Measurements from ENCODE around the gene SMYD1.

SMYD1 gene

GRCh38 chr2:88126772-88127637 is 59.4 kb downstream of the SMYD1 start:
- in situ Hi-C loops (cut with HindIII; ENCODE audit: low pct_ligation_motif_present, low sequenced_read_pairs) = no loop called here
- Histone ChIP-seq H3K27ac (no peak overlapping the region), H3K4me3 (ENCODE audit: low read depth, low read length) (no peak overlapping the region), H3K27me3 (replicated peaks) (no peaks in the 10 kb centered on the region), H3K36me3 (replicated peaks) (no peaks in the 10 kb centered on the region)
- no peak for TF ChIP-seq CTCF (IDR thresholded peaks at IDR 0.05; ENCODE audit: low read depth, low read length, missing control alignments)
- DNase-seq = no peak

- no peak for DNase-seq
- TF ChIP-seq CTCF (IDR thresholded peaks at IDR 0.05; ENCODE audit: low read depth, low read length, missing control alignments) = no peak
Measured at GRCh38 chr2:88127638-88127887, 59.9 kb downstream of the SMYD1 start.

GRCh38 chr2:88127888-88128653 is 60.4 kb downstream of the SMYD1 start, which contains the start of gene FABP1:
TSS of gene FABP1 (minus strand) at chr2:88128062. CDS start at chr2:88128017, 45 bp downstream.
- Histone ChIP-seq H3K36me3 (replicated peaks) (no peaks in the 10 kb centered on the region), H3K27ac (no peak within 1 kb of the TSS), H3K4me3 (ENCODE audit: low read depth, low read length) (no peak within 1 kb of the TSS), H3K27me3 (replicated peaks) (no peaks in the 10 kb centered on the region)
- no peak for DNase-seq
- no peak for TF ChIP-seq CTCF (IDR thresholded peaks at IDR 0.05; ENCODE audit: low read depth, low read length, missing control alignments)
- in situ Hi-C loops (cut with HindIII; ENCODE audit: low pct_ligation_motif_present, low sequenced_read_pairs) = no loop called here

More at GRCh38 chr2:88127638-88127887, 59.9 kb downstream of the SMYD1 start:
- Histone ChIP-seq H3K27ac (no peak overlapping the region), H3K36me3 (replicated peaks) (no peaks in the 10 kb centered on the region), H3K27me3 (replicated peaks) (no peaks in the 10 kb centered on the region), H3K4me3 (ENCODE audit: low read depth, low read length) (no peak overlapping the region)
- in situ Hi-C loops (cut with HindIII; ENCODE audit: low pct_ligation_motif_present, low sequenced_read_pairs) = no loop called here

- no peaks in the 10 kb centered on the region for H3K36me3 ChIP-seq (replicated peaks)
- in situ Hi-C loops (cut with HindIII; ENCODE audit: low pct_ligation_motif_present, low sequenced_read_pairs) = no loop called here
- H3K27me3 ChIP-seq (replicated peaks) = no peaks in the 10 kb centered on the region
- H3K4me3 ChIP-seq (ENCODE audit: low read depth, low read length) = no peak overlapping the region
- no peak for DNase-seq
- TF ChIP-seq CTCF (IDR thresholded peaks at IDR 0.05; ENCODE audit: low read depth, low read length, missing control alignments) = no peak
- no peak overlapping the region for H3K27ac ChIP-seq
Measured at GRCh38 chr2:88128654-88129312, 61.2 kb downstream of the SMYD1 start.

- no peak for TF ChIP-seq CTCF (IDR thresholded peaks at IDR 0.05; ENCODE audit: low read depth, low read length, missing control alignments)
- no peak for DNase-seq
- Histone ChIP-seq H3K4me3 (ENCODE audit: low read depth, low read length) (no peak overlapping the region), H3K27me3 (replicated peaks) (no peaks in the 10 kb centered on the region), H3K36me3 (replicated peaks) (no peaks in the 10 kb centered on the region), H3K27ac (no peak overlapping the region)
- in situ Hi-C loops (cut with HindIII; ENCODE audit: low pct_ligation_motif_present, low sequenced_read_pairs) = no loop called here
Measured at GRCh38 chr2:88129313-88129959, 61.8 kb downstream of the SMYD1 start.
